GM18517 (cell line): ENCODE results near the gene CHAT.

Source experiments
- ATAC-seq: cut with Tn5 transposase; IDR thresholded peaks from one replicate; pipeline ENCODE4 v1.9.1; 2021; ENCODE audit warnings: mild to moderate bottlenecking, moderate library complexity; ENCODE audit not compliant: unreplicated experiment

CHAT gene

GRCh38 chr10:49651039-49651835, 37.4 kb downstream of the CHAT start:
- ATAC-seq = no peak

DNA sequence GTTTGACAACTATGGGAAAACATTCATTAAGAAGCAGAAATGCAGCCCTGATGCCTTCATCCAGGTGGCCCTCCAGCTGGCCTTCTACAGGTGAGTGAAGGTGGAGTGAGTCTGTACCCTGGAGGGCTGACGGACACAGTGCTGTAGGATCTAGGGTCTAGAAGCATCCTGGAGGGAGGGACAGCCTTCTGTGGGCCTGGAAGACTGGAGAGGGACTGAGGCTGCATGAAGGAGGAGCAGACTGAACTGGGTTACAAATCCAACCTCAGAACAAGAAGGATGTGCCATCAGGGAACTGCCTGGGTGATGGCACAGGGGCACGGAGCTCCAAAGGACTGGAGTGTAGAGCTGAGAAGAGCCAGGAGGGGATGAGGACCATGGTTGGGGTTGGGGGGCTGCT, 38.1 kb downstream of the CHAT start:
- ATAC-seq = no peak

DNA sequence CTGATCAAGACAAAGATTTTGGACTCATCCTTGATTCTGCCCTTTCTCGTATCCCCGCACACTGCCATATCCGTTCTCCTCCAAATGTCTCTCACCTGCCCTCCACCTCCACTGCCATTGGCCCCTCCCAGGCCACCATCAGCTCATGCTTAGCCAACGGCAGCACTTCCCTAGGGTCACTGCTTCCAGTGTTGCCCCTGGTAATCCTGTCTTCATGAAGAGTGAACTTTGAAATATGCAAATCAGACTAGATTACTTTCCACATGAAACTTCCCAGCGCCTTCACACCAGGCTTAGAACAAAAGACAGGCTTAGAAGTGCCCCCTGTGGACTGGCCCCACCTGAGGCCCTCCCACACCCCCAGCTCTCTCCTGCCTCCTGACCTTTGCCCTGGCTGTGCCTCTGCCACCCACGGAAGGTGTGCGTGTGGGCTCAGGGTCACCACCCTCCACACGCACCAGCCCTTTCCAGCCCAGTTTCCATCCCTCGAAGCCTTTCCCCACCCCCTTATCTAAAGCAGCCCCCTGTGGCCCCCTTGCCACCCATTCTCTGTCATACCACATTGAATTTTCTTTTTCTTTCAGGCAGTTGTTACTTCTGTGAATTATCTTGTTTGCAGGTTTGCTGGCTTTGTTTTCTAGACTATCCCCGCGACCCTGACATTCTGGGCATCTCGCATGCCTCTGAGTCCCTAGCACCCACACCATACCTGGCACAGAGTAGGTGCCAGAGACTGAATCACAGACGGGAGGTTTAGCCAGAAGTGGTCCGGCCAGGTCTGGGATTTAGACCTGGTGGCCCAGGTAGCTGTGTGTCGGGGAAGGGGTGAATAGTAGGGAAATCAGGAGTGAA, 38.8 kb downstream of the CHAT start:
- ATAC-seq = no peak

- ATAC-seq = no peak
These were observed 39.6 kb downstream of the CHAT start for GRCh38 chr10:49653273-49653929.

DNA sequence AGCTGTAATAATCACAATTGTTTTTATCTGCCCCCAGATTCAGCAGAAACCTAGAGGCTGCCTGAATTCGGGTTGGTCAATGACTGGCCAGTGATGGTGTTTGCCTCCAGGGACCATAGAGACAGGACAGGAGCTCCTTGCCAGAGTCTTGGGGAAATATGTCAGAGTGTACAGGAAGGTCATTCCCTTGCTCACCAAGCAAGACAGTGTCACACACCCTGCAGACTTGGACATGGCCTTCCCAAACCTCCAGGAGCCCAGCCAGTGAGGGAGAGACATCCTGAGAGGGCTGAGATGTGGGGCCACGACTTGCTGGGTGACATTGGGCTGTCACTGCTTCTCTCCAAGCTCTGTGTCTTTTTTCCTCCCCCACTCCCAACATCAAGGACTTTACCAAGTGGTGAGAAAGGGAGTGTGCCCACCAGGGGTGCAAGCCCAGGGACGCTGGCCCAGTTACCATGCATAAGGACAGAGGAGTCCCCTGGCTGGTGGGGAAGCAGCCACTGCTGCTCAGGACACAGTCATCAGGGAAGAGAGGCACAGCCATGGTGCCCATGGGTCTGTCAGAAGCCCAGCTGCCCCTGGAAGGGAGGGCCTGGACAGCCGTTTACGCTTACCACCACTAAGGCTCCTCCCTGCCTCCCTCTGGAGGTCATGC, 40.3 kb downstream of the CHAT start:
- no peak for ATAC-seq

DNA sequence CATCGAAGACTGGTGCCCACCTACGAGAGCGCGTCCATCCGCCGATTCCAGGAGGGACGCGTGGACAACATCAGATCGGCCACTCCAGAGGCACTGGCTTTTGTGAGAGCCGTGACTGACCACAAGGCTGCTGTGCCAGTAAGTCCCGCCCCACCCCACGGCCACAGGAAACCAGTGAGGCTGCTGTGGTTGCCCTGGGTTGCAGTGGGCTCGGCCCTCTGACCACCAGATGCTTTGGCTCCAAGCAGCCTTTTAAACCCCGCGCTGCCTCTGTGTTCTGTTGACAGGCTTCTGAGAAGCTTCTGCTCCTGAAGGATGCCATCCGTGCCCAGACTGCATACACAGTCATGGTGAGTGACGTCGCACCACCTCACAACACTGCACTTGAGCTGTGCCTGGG, 41.3 kb downstream of the CHAT start:
- no peak for ATAC-seq

DNA sequence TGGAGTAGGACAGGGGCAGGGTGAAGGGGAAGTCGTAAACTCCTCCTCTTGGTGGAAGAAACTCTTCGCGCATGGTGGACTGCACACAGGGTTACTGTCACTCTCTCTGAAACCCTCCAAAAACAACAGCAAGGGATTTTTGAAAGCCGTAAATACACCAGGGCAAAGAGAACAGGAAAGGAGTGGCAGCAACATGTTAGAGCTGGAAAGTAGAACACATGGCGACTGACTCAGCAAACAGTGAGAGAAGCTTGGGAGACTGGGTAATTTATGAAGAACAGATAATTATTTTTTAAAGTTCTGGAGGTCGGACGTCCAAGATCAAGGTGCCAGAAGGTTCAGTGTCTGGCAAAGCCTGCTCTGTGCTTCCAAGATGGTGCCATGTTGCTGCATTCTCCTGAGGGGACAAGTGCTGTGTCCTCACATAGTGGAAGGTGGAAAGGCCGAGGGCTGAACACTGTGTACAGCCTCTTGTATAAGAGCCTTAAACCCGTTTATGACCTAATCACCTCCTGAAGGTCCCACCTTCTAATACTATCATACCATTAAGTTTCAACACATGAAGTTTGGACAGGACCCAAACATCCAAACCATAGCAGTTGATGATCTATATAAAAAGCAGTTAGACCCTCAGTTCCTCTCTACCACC, 43.1 kb downstream of the CHAT start:
- ATAC-seq = no peak

DNA sequence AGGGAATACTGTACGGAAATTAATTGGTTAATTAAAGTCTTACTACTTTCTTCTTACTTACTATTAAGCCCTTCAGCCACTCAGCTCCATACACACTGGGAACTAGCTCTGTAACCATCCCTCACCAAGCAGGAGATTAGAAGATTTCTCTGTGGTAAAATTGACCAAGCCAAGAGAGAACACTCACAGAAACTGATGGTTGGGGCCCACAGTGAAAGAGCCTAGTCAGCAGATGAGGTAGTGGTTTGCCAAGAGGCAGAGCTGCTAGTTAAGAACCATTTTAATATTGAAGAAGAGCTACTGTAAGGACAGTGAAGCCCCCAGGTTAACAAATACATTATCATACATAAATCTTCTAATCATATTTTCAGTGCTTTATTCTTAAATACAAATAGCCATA, 43.8 kb downstream of the CHAT start:
- no peak for ATAC-seq

GRCh38 chr10:49661140-49661856, 47.5 kb downstream of the CHAT start:
- no peak for ATAC-seq

- ATAC-seq = no peak
These were observed 48.5 kb downstream of the CHAT start for GRCh38 chr10:49662169-49662830.

DNA sequence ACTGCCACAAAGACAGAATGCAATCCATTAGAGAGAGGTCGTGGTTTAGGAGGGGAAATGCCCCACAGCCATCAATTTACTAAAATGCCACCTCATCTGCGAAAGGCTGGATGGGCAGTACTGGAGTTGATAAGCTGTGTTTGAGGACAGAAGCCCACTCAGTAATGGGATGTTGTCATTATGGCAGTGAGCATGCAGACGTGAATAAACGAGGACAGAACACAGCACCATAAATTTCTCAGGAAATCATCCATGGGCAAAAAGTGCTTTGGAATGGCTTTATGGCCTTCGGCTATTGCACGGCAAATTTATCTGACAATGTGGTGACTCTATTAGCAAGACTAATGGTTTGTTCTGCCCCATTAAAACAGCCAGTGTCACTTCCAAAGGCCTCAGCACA, 49.8 kb downstream of the CHAT start:
- ATAC-seq = no peak

DNA sequence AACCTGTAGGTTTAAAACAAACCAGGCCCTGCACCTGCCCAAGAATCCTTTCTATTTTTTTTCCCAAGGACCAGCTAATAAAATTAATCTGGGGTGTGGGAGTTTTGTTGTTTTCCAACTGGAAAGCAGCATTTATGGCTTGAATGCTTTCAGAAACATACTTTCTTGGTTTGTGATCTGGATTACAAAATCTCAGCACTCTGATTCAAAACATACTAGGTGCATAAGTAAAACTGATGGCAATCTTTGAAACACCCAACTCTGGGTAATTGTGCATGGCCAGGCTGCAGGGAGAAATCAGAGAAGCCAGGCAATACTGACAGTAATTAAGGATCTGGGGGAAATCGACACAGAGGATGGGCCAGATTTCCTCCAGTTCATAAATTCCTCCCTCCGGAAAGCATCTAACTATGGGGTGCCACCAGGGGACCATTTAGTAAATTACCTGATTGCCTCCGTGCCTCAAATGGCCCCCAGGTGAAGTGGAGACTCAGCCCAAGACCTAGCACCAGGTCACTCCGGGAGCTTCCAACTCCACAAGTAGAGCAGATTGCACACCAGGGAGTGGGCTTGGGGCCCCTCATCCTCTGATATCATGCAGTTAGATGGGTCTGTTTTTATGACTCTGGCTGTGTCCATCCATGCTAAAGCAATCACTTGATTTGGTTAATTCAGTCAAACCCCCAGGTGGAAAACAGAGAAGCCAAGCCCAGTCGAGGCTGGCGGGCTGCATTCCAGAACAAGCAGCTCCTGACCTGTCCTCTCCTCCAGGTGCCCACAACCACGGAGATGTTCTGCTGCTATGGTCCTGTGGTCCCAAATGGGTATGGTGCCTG, 50.4 kb downstream of the CHAT start:
- ATAC-seq = no peak

DNA sequence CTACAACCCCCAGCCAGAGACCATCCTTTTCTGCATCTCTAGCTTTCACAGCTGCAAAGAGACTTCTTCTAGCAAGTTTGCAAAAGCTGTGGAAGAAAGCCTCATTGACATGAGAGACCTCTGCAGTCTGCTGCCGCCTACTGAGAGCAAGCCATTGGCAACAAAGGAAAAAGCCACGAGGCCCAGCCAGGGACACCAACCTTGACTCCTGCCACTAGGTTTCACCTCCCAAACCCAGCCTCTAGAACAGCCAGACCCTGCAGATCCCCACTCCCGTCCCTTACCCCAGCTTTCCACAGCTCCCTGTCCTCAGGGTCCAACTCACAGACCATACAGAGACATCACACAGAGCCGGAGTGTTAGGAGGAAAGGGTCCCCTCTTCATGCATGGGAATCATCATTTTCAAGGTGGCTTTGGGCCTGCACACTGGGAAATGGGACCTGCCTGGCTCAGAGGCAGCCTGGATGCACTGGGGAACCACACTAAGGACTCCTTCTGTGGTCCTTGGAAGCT, 51.1 kb downstream of the CHAT start:
- no peak for ATAC-seq

GRCh38 chr10:49666054-49666615, 52.3 kb downstream of the CHAT start:
- ATAC-seq = no peak

DNA sequence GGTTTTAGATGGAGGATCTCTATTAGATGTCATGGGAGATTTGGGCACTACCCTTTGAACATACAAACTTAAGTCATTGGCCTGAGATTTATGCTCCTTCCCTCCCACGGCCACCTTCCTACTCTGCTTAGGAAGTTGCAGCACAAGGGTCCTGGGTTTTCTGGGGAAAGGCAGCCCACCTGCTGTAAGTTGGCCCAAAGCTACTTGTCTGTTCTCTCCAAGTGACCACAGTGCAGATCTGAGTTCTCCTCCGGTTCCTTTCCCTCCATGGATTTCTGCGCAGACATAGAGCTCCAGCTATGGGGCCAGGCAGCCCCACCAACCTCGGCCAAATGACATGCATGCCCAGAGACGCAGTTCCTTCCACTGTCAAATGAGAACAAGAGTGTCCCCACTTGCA, 52.8 kb downstream of the CHAT start:
- no peak for ATAC-seq

- no peak for ATAC-seq
These were observed 54.2 kb downstream of the CHAT start for GRCh38 chr10:49667991-49668390.

GRCh38 chr10:49668684-49669083, 54.8 kb downstream of the CHAT start:
- no peak for ATAC-seq

DNA sequence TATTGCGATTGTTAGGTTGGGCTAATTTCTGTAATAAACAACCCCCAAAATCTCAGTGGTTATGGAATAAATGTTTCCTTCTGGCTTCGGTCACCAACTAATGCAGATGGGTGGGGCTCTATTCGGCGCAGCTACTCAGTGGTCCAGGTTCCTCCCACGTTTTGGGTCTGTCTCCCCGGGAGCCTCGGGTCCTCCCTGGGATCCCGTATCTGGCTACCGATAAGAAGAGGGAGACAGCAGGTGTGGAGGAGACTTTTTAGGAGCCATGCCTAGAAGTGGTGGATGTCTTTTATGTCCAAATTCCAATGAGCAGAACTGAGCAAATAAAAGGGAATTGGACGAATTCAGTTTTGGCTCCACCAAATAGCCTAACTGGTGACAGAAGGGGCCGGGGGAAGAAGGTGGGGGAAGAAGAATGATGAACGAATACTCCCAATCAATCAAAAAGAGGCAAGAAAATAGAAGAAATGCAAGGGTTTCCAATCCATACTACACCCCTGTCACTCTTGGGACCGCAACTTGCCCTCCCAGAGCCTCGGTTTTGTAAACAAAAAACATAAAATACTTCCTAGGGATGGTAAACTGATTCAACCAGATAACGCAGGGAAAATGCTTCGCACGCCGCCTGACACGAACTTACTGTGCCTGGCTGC, 65.1 kb downstream of the CHAT start:
- no peak for ATAC-seq
